Heart left ventricle (tissue), 16 donors: ENCODE data around the gene FCRL2. TPM values are rescaled to one million over a fixed set of nuclear protein-coding genes. Genes with fewer than 3 reads are reported as not detected.
"Not testable (repeated sequence)": the region's sequence is repeated elsewhere in the genome, so short reads cannot be mapped to it uniquely, and the experiment has no call there.

ENCODE experiments used
- ATAC-seq, 4 donors: fragments of 200-7000 bp; cut with Tn5 transposase; one replicate each; pipeline ENCODE4 v1.9.1; 2020 to 2022; ENCODE audit warnings: moderate library complexity in 4 of 4, mild to moderate bottlenecking in 3 of 4, moderate number of reproducible peaks in 1 of 4
- DNase-seq, 5 donors: peaks; one replicate each; pipeline ENCODE4 v3.0.0-alpha.2; 2020
- H3K27ac ChIP-seq, 12 donors: fragments of 200-600 bp; sonication (generic) in 4 of 12; one replicate each; pipeline versions ENCODE4 v1.5.0 to v1.8.0; 2016 to 2022; ENCODE audit warnings: mild to moderate bottlenecking in 2 of 12
- H3K27me3 ChIP-seq, 9 donors: fragments of 200-600 bp; sonication (generic) in 2 of 9; one replicate each; pipeline versions ENCODE4 v1.5.1 to v1.8.0; 2016 to 2022; ENCODE audit warnings: mild to moderate bottlenecking in 3 of 9
- H3K36me3 ChIP-seq, 9 donors: fragments of 200-600 bp; sonication (generic) in 2 of 9; one replicate each; pipeline versions ENCODE4 v1.5.0 to v1.8.0; 2018 to 2022; ENCODE audit warnings: mild to moderate bottlenecking in 2 of 9
- H3K4me1 ChIP-seq, 12 donors: fragments of 200-600 bp; sonication (generic) in 4 of 12; one replicate each; pipeline versions ENCODE4 v1.5.0 to v1.8.0; 2016 to 2022; ENCODE audit warnings: mild to moderate bottlenecking in 3 of 12
- H3K4me3 ChIP-seq, 12 donors: fragments of 200-600 bp; sonication (generic) in 4 of 12; one replicate each; pipeline versions ENCODE4 v1.5.0 to v1.8.0; 2017 to 2022; ENCODE audit warnings: mild to moderate bottlenecking in 9 of 12, moderate library complexity in 4 of 12
- H3K9me3 ChIP-seq, 12 donors: fragments of 200-600 bp; sonication (generic) in 4 of 12; one replicate each; pipeline versions ENCODE4 v1.5.0 to v1.8.0; 2016 to 2022; ENCODE audit warnings: mild to moderate bottlenecking in 1 of 12
- CTCF ChIP-seq, 12 donors: fragments of 200-600 bp; sonication (generic) in 4 of 12; IDR thresholded peaks; one replicate each; pipeline versions ENCODE4 v1.5.0 to v1.8.0; 2018 to 2022; ENCODE audit warnings: antibody characterized with exemption in 12 of 12, mild to moderate bottlenecking in 5 of 12
- POLR2A ChIP-seq, 2 donors: fragments of 450-650 bp; IDR thresholded peaks; one replicate each; pipeline ENCODE4 v1.6.1; 2017; ENCODE audit warnings: antibody characterized with exemption in 2 of 2, mild to moderate bottlenecking in 2 of 2, moderate library complexity in 2 of 2
- WGBS, 4 donors: extraction: QIAGEN DNeasy Blood & Tissue Kit in 2 of 4; methylation state at CpG; one replicate each; pipeline versions ENCODE4 v1.1.5 to v1.1.7; 2013 to 2018; 5-methylcytosine and 5-hydroxymethylcytosine counted together
- intact Hi-C, 10 donors: fragments of 100-400 bp; cut with DNase I; formaldehyde crosslinking; loops; one replicate each; pipeline versions ENCODE4 v1.11.1 to v1.14.2; 2022
- polyA plus RNA-seq, 2 donors: library from polyadenylated mRNA; stranded (reverse); fragments of 200-250 nt; gene quantifications; one replicate each; pipeline ENCODE4 v1.2.3, GENCODE V29; 2013
- total RNA-seq, 9 donors: library from RNA; depleted of rRNA in 2 of 9; stranded (reverse); fragments of >200 nt in 2 of 9; fragmentation: NEBNext Ultra II Directional in 3 of 9; extraction: Animal tissue kit (Norgen Biotek cat#: 25700) in 3 of 9; gene quantifications; one replicate each; pipeline versions ENCODE4 v1.1.0 to v1.2.4, GENCODE V29; 2016 to 2023
- donor health status: ischemic (EF 13 %, LVEDD 7.1; RV severe dilation, severe dysfunction).
- donor health status: healthy with polysubstance abuse.
- donor health status: DM: no; HTN: yes; CAD: no.
- donor health status: DM: no; HTN: no; CAD: no.
- donor health status: ischemic (EF 25% LVEDD 6.9; RV normal size, moderate dysfunction).
- donor health status: ischemic (EF 25% LVEDD 5.7; RV mildly dilated, moderate dysfunction).
- donor health status: healthy.
- donor health status: DM: yes; HTN: yes; CAD: no.
- donor health status: ischemic (EF 35%, LVEDD 5.7; RV mildly dilated, moderate dysfunction).
- donor health status: nonischemic (EF 11% LVEDD 7.7; RV severe dilation, severe dysfunction).
- donor health status: DM: yes; HTN: yes; CAD: no.
- donor health status: PGD.
- donor health status: ischemic (EF 29% LVEDD 5.4; RV normal size, mild dysfunction).
- donor health status: nonischemic (EF 23%, LVEDD 6.1; RV moderate dilation, normal function).

FCRL2 gene
- total and polyA plus RNA-seq, 11 donors, result 0.07 TPM; not detected in 10

DNA sequence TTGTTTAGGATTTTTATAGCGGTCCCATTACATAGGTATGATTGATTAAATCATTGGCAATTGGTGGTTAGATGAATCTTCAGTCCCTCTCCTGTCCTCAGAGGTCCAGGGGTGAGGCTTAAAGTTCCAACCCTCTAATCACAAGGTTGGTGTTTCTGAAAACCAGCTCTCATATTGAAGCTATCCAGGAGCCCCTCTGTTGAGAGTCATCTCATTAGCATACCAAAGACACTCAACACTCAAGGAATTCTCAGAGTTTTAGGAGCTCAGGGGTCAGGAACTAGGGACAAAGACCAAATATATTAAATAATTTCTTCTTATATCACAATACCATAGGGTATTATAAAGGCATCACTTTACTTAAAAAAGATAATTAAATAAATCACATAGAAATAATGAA is 23.3 kb downstream of the FCRL2 start:
- peaks cover 0 to 1% (median 0%) of the 10 kb centered on the region in 12 donors for H3K9me3 ChIP-seq
- DNase-seq (no peak), ATAC-seq (no peak)
- H3K4me1 ChIP-seq, result no peaks in the 10 kb centered on the region
- H3K27ac ChIP-seq, result no peak overlapping the region
- H3K27me3 ChIP-seq, result peaks cover 0 to 5% (median 0%) of the 10 kb centered on the region in 9 donors
- intact Hi-C loops, result no loop called here
- no peak for TF ChIP-seq CTCF (IDR thresholded peaks at IDR 0.05)
- no peak for TF ChIP-seq POLR2A (IDR thresholded peaks at IDR 0.05)
- WGBS, 4 donors, result 52 to 84% (median 72%) methylated on average over 1 of the region's 1 CpG
- no peak overlapping the region for H3K4me3 ChIP-seq
- H3K36me3 ChIP-seq, result no peaks in the 10 kb centered on the region

DNA sequence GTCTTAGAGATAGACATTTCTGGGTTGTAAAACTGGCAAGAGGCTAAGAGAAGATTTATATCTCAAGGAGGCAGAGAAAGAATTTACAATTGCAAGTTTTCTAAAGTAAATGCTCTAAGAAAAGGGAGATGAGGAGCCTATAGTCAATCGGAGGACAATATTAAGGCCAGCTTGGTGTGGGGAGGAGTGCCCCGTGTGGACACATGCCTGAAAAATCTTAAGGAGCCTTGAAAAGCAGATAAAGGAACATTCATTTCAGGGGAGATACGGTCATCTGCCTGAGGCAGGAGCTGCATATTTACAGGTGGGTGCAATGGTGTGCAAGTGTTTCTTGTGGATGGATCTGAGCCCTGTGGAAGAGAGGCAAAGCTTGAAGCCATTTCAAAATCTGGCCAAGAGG is 25.6 kb downstream of the FCRL2 start:
- TF ChIP-seq POLR2A (IDR thresholded peaks at IDR 0.05) (no peak), CTCF (IDR thresholded peaks at IDR 0.05) (no peak)
- no peaks in the 10 kb centered on the region for H3K36me3 ChIP-seq
- ATAC-seq, result no peak
- H3K27ac ChIP-seq, result no peak overlapping the region
- H3K4me3 ChIP-seq, result no peak overlapping the region
- 43 to 52% (median 48%) methylated on average over 3 of the region's 3 CpGs for WGBS, 4 donors
- no peak for DNase-seq
- intact Hi-C loops, result no loop called here
- H3K9me3 ChIP-seq, result no peaks in the 10 kb centered on the region
- H3K4me1 ChIP-seq, result no peaks in the 10 kb centered on the region
- H3K27me3 ChIP-seq, result peaks cover 0 to 5% (median 0%) of the 10 kb centered on the region in 9 donors

- ATAC-seq (no peak), DNase-seq (no peak)
- peaks cover 0 to 5% (median 0%) of the 10 kb centered on the region in 9 donors for H3K27me3 ChIP-seq
- H3K9me3 ChIP-seq, result no peaks in the 10 kb centered on the region
- no peak overlapping the region for H3K4me3 ChIP-seq
- H3K4me1 ChIP-seq, result no peaks in the 10 kb centered on the region
- 88 to 100% (median 91%) methylated on average over 3 of the region's 3 CpGs for WGBS, 4 donors
- no peaks in the 10 kb centered on the region for H3K36me3 ChIP-seq
- no peak overlapping the region for H3K27ac ChIP-seq
- no peak for TF ChIP-seq POLR2A (IDR thresholded peaks at IDR 0.05)
- no peak for TF ChIP-seq CTCF (IDR thresholded peaks at IDR 0.05)
- intact Hi-C loops, result no loop called here
Observed at GRCh38 chr1:157748262-157748817, 28.6 kb downstream of the FCRL2 start.

DNA sequence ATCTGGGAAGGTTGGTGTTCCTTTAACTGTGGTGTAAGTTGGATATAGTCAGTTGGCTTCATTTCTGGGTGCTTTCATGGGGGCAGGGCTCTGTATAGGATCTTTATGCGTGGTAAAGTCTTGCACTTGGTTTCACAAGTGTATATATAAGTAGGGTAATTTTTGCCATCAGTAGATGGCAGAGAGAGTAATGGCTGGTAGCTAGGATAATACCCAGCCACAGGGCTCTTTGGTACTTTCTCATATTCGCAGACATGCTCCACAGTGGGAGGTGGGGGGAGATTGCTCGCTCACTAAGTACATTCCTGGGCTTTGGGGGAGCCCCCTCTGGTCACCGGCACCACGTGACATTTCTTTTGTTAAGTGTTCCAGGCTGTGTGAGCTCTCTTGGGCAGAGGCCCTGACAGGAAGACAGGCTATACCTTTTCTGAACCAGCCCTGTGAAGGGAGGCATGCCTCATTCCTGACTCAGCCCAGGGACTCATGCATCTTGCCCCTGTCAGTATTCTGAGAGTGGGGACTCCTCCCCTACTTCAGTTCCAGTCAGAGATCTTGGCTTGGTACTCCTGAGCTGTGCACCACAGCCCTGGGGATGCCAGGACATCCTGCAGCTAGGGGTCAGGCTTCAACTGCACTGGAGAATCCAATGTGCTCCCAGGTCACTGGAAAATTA is 37.6 kb downstream of the FCRL2 start:
- no peak for DNase-seq
- Histone ChIP-seq H3K27me3 (no peaks in the 10 kb centered on the region), H3K9me3 (peaks cover 0 to 3% (median 0%) of the 10 kb centered on the region in 12 donors), H3K27ac (no peak overlapping the region), H3K4me1 (no peaks in the 10 kb centered on the region), H3K36me3 (no peaks in the 10 kb centered on the region), H3K4me3 (no peak overlapping the region)
- WGBS, 4 donors, result 54 to 59% (median 57%) methylated on average over 5 of the region's 5 CpGs
- TF ChIP-seq POLR2A (IDR thresholded peaks at IDR 0.05) (no peak), CTCF (IDR thresholded peaks at IDR 0.05) (no peak)
- intact Hi-C loops, result no loop called here
- ATAC-seq, result no peak

GRCh38 chr1:157735991-157736390 is 40.9 kb downstream of the FCRL2 start:
- H3K27me3 ChIP-seq, H3K4me1 ChIP-seq, H3K4me3 ChIP-seq, H3K36me3 ChIP-seq, intact Hi-C loops, DNase-seq, H3K27ac ChIP-seq, ATAC-seq: not testable (repeated sequence)
- H3K9me3 ChIP-seq, result peaks cover 0 to 13% (median 0%) of the 10 kb centered on the region in 12 donors
- WGBS, 4 donors, result 75 to 83% (median 79%) methylated on average over 5 of the region's 5 CpGs
